Activated CD8-positive, alpha-beta T cell treated with anti-CD3 and anti-CD28 coated beads for 36 hours (primary cell): ENCODE results near the gene LINC00305. TPM values are rescaled to one million over a fixed set of nuclear protein-coding genes. Genes with fewer than 3 reads are reported as not detected.

ENCODE experiments used
- ATAC-seq: fragments of 200-7000 bp; cut with Tn5 transposase; one replicate; pipeline ENCODE4 v1.10.0; 2021; ENCODE audit warnings: mild to moderate bottlenecking, moderate library complexity
- CTCF ChIA-PET: fragments of 350-600 bp; sonication (Branson Sonifier 250); formaldehyde crosslinking; loops from one replicate; lab custom pipeline; 2021; ENCODE audit warnings: antibody characterized with exemption; lab: Charles Lee
- POLR2A ChIA-PET: fragments of 350-600 bp; sonication (Branson Sonifier 250); formaldehyde crosslinking; loops from one replicate; lab custom pipeline; 2021; ENCODE audit warnings: antibody characterized with exemption; lab: Charles Lee
- DNase-seq: peaks from one replicate; pipeline ENCODE4 v3.0.0-alpha.2; 2020
- H3K27ac Mint-ChIP-seq: one replicate; pipeline ENCODE4 v1.8.0; 2021; ENCODE audit warnings: mild to moderate bottlenecking, mixed read lengths
- H3K27me3 Mint-ChIP-seq: one replicate; pipeline ENCODE4 v1.8.0; 2021; ENCODE audit warnings: mixed read lengths
- H3K36me3 Mint-ChIP-seq: one replicate; pipeline ENCODE4 v1.8.0; 2021; ENCODE audit warnings: low read depth, mixed read lengths
- H3K4me1 Mint-ChIP-seq: one replicate; pipeline ENCODE4 v1.8.0; 2021; ENCODE audit warnings: low read depth, mixed read lengths
- H3K4me3 Mint-ChIP-seq: one replicate; pipeline ENCODE4 v1.8.0; 2021; ENCODE audit warnings: mild to moderate bottlenecking, moderate library complexity, mixed read lengths
- H3K9me3 Mint-ChIP-seq: one replicate; pipeline ENCODE4 v1.8.0; 2021; ENCODE audit warnings: mixed read lengths
- CTCF ChIP-seq: fragments of 200-600 bp; IDR thresholded peaks from one replicate; pipeline ENCODE4 v1.8.0; 2022; ENCODE audit warnings: antibody characterized with exemption, mild to moderate bottlenecking
- intact Hi-C: fragments of 100-400 bp; cut with micrococcal nuclease; formaldehyde crosslinking; loops from one replicate; pipeline ENCODE4 v1.10.0; 2022
- total RNA-seq, 2 experiments: library from RNA; stranded (reverse); gene quantifications; one replicate each; pipeline ENCODE4 v1.2.3, GENCODE V29; 2021

Gene LINC00305
- total RNA-seq, 2 experiments from 2014 or later: not detected

GRCh38 chr18:64110692-64111480 lies 38.0 kb downstream of the LINC00305 start:
- H3K9me3 Mint-ChIP-seq: no peaks in the 10 kb centered on the region
- ChIA-PET CTCF (no interaction called here), POLR2A (no interaction called here)
- intact Hi-C loops: no loop called here
- no peak overlapping the region for H3K27ac Mint-ChIP-seq
- peaks cover 1% of the 10 kb centered on the region for H3K27me3 Mint-ChIP-seq
- DNase-seq: no peak
- H3K4me1 Mint-ChIP-seq: no peaks in the 10 kb centered on the region
- H3K36me3 Mint-ChIP-seq: no peaks in the 10 kb centered on the region
- TF ChIP-seq CTCF: no peak
- no peak overlapping the region for H3K4me3 Mint-ChIP-seq
- ATAC-seq: no peak

- H3K27me3 Mint-ChIP-seq: no peaks in the 10 kb centered on the region
- no peaks in the 10 kb centered on the region for H3K4me1 Mint-ChIP-seq
- H3K36me3 Mint-ChIP-seq: no peaks in the 10 kb centered on the region
- H3K4me3 Mint-ChIP-seq: no peak overlapping the region
- intact Hi-C loops: no loop called here
- ChIA-PET CTCF (no interaction called here), POLR2A (no interaction called here)
- no peaks in the 10 kb centered on the region for H3K9me3 Mint-ChIP-seq
- no peak for TF ChIP-seq CTCF
- DNase-seq (no peak), ATAC-seq (no peak)
- H3K27ac Mint-ChIP-seq: no peak overlapping the region
These were observed 44.9 kb downstream of the LINC00305 start for GRCh38 chr18:64103986-64104385.

GRCh38 chr18:64100116-64100922 lies 48.6 kb downstream of the LINC00305 start:
- no peak for TF ChIP-seq CTCF
- intact Hi-C loops: no loop called here

GRCh38 chr18:64099244-64099643 lies 49.6 kb downstream of the LINC00305 start:
- Mint-ChIP-seq H3K4me3 (no peak overlapping the region), H3K36me3 (no peaks in the 10 kb centered on the region), H3K9me3 (no peaks in the 10 kb centered on the region), H3K27me3 (no peaks in the 10 kb centered on the region), H3K27ac (no peak overlapping the region), H3K4me1 (no peaks in the 10 kb centered on the region)
- CTCF ChIA-PET: interaction anchor here (0.9 kb wide), 1 partner anchor 521 kb away, joined by 3 read pairs; no protein-coding TSS in a partner anchor
- no peak for DNase-seq
- POLR2A ChIA-PET: no interaction called here
- intact Hi-C loops: no loop called here
- ATAC-seq: no peak
- no peak for TF ChIP-seq CTCF

More at GRCh38 chr18:64100116-64100922, 48.6 kb downstream of the LINC00305 start:
- ATAC-seq: no peak
- POLR2A ChIA-PET: no interaction called here
- Mint-ChIP-seq H3K27me3 (no peaks in the 10 kb centered on the region), H3K27ac (no peak overlapping the region), H3K36me3 (no peaks in the 10 kb centered on the region), H3K9me3 (no peaks in the 10 kb centered on the region), H3K4me1 (no peaks in the 10 kb centered on the region), H3K4me3 (no peak overlapping the region)
- CTCF ChIA-PET: no interaction called here
- DNase-seq: no peak

GRCh38 chr18:64097497-64097896 lies 51.4 kb downstream of the LINC00305 start:
- Mint-ChIP-seq H3K36me3 (no peaks in the 10 kb centered on the region), H3K4me3 (no peak overlapping the region), H3K9me3 (no peaks in the 10 kb centered on the region), H3K4me1 (no peaks in the 10 kb centered on the region), H3K27me3 (no peaks in the 10 kb centered on the region), H3K27ac (no peak overlapping the region)
- CTCF ChIA-PET: no interaction called here
- ATAC-seq (no peak), DNase-seq (no peak)
- intact Hi-C loops: no loop called here
- POLR2A ChIA-PET: no interaction called here
- TF ChIP-seq CTCF: no peak
